NCI-H146 (cell line): ENCODE data around the gene LCN10.
"Not testable (repeated sequence)": the region's sequence is repeated elsewhere in the genome, so short reads cannot be mapped to it uniquely, and the experiment has no call there.

Experiments used
- DNase-seq: peaks from one replicate; lab custom pipeline; 2025; lab: John Stamatoyannopoulos, UW

The LCN10 gene

GRCh38 chr9:136742591-136743391 lies at the start of gene LCN10:
Gene LCN10 (minus strand): TSS chr9:136742940. CDS start chr9:136742903, 37 bp downstream.
- peak; percentile 77 for DNase-seq

GRCh38 chr9:136791516-136792276 lies 49.0 kb upstream of the LCN10 start:
- DNase-seq = peak; percentile 64

- DNase-seq = peak; percentile 99
Observed at GRCh38 chr9:136790640-136791515, 48.1 kb upstream of the LCN10 start, which contains the start of gene TMEM141. Gene TMEM141 (plus strand): TSS chr9:136791344. CDS start chr9:136791371, 27 bp downstream.

- DNase-seq = no peak
Observed at GRCh38 chr9:136789523-136789937, 46.8 kb upstream of the LCN10 start.

GRCh38 chr9:136788644-136789522 lies 46.1 kb upstream of the LCN10 start:
- not testable (repeated sequence) for DNase-seq

DNA sequence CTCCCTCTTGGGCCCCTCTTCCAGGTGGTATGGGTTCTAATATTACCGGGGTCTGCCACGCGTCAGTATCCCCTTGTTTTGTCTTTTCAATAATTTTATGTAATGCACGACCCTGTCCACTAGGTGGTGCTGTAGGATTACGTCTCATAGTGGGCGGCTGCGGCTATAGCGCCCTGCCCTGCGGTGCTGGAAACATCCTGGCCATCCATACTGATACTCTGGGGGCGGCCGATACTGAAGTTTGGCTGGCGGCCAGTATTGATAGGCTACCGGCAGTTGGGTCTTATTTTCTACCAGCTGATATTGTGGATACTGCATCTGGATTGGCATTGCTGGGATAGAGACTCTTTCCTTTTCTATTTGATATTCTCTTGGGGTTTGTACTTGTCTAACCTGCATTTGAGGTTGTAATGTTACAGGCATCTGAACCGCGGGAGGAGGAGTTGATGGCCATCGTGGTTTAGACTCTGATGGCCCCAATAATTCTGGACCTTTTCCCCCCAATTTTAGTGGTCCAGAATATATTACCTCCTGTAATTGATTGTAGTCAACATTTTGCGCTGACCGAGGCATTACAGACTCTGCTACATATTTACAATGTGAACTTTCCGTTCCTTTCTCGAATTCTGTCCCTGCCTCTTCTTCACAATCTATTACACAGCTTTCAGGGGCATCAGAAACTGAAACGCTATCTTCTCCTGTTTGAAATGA lies 45.1 kb upstream of the LCN10 start:
- peak; percentile 59 for DNase-seq

- DNase-seq = not testable (repeated sequence)
Observed at GRCh38 chr9:136786983-136787382, 44.2 kb upstream of the LCN10 start.

DNA sequence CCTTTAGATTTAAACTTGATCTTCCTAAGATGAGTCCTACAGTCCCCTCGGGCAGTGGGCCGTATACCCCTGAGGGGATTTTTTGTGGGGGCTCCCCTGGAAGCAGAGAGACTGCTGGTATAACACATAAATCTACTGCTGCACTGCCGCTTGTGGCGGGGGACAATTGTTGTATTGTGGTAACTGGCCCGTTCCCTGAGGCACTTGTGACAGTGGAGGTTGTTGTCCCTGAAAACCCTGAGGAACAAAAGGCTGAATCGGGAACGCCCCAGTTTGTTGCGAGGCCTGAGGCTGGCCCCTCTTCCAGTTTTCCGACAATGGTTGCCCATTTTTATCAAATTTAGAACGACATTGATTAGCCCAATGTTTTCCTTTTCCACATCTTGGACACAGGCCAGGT lies 43.7 kb upstream of the LCN10 start:
- no peak for DNase-seq

DNA sequence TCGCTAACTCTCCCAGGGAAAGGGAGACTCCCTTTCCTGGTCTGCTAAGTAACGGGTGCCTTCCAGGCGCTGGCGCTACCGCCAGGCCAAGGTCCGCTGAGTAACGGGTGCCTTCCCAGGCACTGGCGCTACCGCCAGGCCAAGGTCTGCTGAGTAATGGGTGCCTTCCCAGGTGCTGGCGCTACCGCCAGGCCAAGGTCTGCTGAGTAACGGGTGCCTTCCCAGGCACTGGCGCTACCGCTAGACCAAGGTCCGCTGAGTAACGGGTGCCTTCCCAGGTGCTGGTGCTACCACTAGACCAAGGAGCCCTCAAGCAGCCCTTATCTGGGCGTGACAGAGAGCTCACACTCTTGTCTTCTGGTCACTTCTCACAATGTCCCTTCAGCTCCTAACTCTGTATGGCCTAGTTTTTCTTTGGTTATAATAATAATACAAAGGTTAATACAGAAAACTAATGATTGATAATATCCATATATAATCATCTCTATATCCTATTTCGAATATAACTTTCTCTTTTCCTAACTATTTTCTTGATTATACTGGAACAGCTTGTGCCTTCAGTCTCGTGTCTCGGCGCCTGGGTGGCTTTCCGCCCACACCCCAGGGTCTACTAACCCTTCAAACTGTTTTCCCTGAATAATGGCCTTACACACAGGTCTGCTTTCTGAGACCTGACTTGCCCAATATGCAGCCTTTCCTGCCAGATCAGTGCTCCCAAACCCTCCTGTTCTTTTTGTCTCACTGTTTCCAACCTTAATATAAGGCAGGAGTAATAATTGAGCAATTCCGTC lies 43.0 kb upstream of the LCN10 start:
- not testable (repeated sequence) for DNase-seq

DNA sequence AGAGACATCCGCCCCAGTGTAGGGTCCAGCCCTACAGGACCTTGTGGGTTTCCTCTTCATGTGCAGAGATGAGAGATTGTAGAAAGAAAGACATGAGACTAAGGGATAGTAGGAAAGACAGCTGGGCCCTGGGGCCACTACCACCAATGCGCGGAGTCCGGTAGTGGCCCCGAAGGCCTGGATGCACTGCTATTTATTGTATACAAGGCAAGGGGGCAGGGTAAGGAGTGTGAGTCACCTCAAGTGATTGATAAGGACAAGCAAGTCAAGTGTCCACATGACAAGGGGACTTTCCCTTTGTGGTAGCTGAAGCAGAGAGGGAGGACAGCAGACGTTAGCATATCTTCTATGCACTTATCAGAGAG lies 42.2 kb upstream of the LCN10 start:
- no peak for DNase-seq

DNA sequence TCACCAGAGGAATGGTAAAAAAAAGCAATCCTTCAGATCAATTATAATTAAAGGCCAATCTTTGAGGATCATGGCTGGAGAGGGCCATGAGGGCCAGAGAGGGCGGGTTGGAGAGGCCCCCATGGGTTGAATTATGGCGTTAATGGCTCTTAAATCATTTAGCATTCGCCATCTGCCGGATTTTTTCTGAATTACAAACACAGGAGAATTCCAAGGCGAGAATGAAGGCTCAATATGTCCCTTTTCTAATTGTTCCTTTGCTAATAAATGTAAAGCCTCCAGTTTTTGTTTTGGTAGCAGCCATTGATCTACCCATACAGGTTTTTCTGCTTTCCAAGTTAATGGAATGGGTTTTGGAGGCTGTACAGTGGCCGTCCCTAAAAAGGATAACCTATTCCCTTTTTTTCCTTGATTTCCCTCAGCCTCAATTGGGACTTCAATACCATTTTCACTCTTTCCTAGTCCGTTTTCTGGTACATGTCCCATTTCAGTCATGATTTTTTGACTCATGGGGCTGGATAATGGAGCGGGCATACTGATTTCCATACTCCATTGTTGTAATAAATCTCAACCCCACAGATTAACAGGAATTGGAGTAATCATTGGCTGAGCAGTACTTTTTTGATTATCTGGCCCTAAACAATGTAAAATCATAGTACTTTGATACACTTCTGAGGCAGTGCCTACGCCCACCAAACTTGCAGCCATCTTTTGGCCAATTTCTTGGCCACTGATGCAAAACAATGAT lies 41.7 kb upstream of the LCN10 start:
- peak; percentile 45 for DNase-seq

GRCh38 chr9:136782452-136782851 lies 39.7 kb upstream of the LCN10 start:
- DNase-seq = no peak

- no peak for DNase-seq
Observed at GRCh38 chr9:136779808-136780207, 37.1 kb upstream of the LCN10 start.

- DNase-seq = no peak
Observed at GRCh38 chr9:136777359-136777758, 34.6 kb upstream of the LCN10 start.

GRCh38 chr9:136776947-136777346 lies 34.2 kb upstream of the LCN10 start:
- DNase-seq = no peak

- no peak for DNase-seq
Observed at GRCh38 chr9:136775191-136775590, 32.5 kb upstream of the LCN10 start.

GRCh38 chr9:136774416-136775045 lies 31.8 kb upstream of the LCN10 start:
- DNase-seq = no peak

GRCh38 chr9:136773386-136774044 lies 30.8 kb upstream of the LCN10 start:
- no peak for DNase-seq
